Testis (tissue), 3 donors: ENCODE data around the gene DIS3L2. TPM values are rescaled to one million over a fixed set of nuclear protein-coding genes. Genes with fewer than 3 reads are reported as not detected.
"Not testable (repeated sequence)": the region's sequence is repeated elsewhere in the genome, so short reads cannot be mapped to it uniquely, and the experiment has no call there.

Experiments used
- DNase-seq: peaks from one replicate; pipeline ENCODE4 v3.0.0-alpha.2; 2019
- H3K27ac ChIP-seq, 2 donors: fragments of 200-600 bp; sonication (generic); one replicate each; pipeline ENCODE4 v1.5.1; 2019
- H3K27me3 ChIP-seq: fragments of 200-600 bp; sonication (generic); one replicate; pipeline ENCODE4 v1.5.1; 2019
- H3K36me3 ChIP-seq: fragments of 200-600 bp; sonication (generic); one replicate; pipeline ENCODE4 v1.5.1; 2017; ENCODE audit warnings: low read depth; ENCODE audit errors: missing control alignments
- H3K4me1 ChIP-seq: fragments of 200-600 bp; sonication (generic); one replicate; pipeline ENCODE4 v1.5.1; 2019
- H3K4me3 ChIP-seq, 2 donors: fragments of 200-600 bp; sonication (generic); one replicate each; pipeline ENCODE4 v1.5.1; 2017 to 2019
- H3K9me3 ChIP-seq: fragments of 200-600 bp; sonication (generic); one replicate; pipeline ENCODE4 v1.5.1; 2017
- CTCF ChIP-seq, 3 experiments: fragments of 450-650 bp in 2 of 3; fragments of 200-600 bp in 1 of 3; sonication (generic) in 1 of 3; IDR thresholded peaks; one replicate each; pipeline ENCODE4 v1.5.1; 2016 to 2019; ENCODE audit warnings: antibody characterized with exemption in 3 of 3, mild to moderate bottlenecking in 2 of 3, moderate library complexity in 1 of 3
- POLR2A ChIP-seq: fragments of 450-650 bp; IDR thresholded peaks from one replicate; pipeline ENCODE4 v1.6.1; 2017; ENCODE audit warnings: antibody characterized with exemption, mild to moderate bottlenecking, moderate library complexity
- WGBS, 2 donors: methylation state at CpG; one replicate each; pipeline ENCODE4 v1.1.5; 2018; 5-methylcytosine and 5-hydroxymethylcytosine counted together
- intact Hi-C: fragments of 100-400 bp; cut with DNase I; formaldehyde crosslinking; loops from one replicate; pipeline ENCODE4 v1.15.1; 2023; ENCODE audit warnings: low total_unique reads
- polyA plus RNA-seq: library from polyadenylated mRNA; stranded (reverse); fragments of 350-450 nt; fragmentation: Illumina TruSeq; extraction: RNeasy Lipid Tissue Mini Kit (QIAGEN cat#74804); gene quantifications from one replicate; pipeline ENCODE4 v1.2.3, GENCODE V29; 2014; ENCODE audit warnings: low read depth, low replicate concordance; ENCODE audit not compliant: insufficient read depth
- total RNA-seq, 2 donors: library from RNA; depleted of rRNA; stranded (reverse); fragments of >200 nt; gene quantifications; one replicate each; pipeline ENCODE4 v1.2.3, GENCODE V29; 2016

Gene DIS3L2
- total and polyA plus RNA-seq, 3 donors from 2014 or later, result 32.5 to 80.7 (median 70.4) TPM

- intact Hi-C loops, result no loop called here
- no peak for DNase-seq
- 94 to 97% methylated on average over 1 of the region's 1 CpG for WGBS, 2 donors
Observed at GRCh38 chr2:232111551-232111950, 150.0 kb downstream of the DIS3L2 start.

GRCh38 chr2:232113821-232114220 is 152.3 kb downstream of the DIS3L2 start:
- Histone ChIP-seq H3K9me3 (no peaks in the 10 kb centered on the region), H3K4me1 (no peaks in the 10 kb centered on the region), H3K27me3 (no peaks in the 10 kb centered on the region), H3K4me3 (no peak overlapping the region), H3K27ac (no peak overlapping the region), H3K36me3 (no peaks in the 10 kb centered on the region)
- intact Hi-C loops, result no loop called here
- WGBS, 2 donors, result 93 to 100% methylated on average over 1 of the region's 1 CpG
- TF ChIP-seq POLR2A, result no peak
- no peak for TF ChIP-seq CTCF (IDR thresholded peaks at IDR 0.05)
- no peak for DNase-seq

More at GRCh38 chr2:232111551-232111950, 150.0 kb downstream of the DIS3L2 start:
- TF ChIP-seq CTCF (IDR thresholded peaks at IDR 0.05), result no peak
- no peak for TF ChIP-seq POLR2A
- H3K27me3 ChIP-seq, result no peaks in the 10 kb centered on the region
- no peaks in the 10 kb centered on the region for H3K4me1 ChIP-seq
- no peaks in the 10 kb centered on the region for H3K36me3 ChIP-seq
- H3K27ac ChIP-seq, result no peak overlapping the region
- H3K9me3 ChIP-seq, result no peaks in the 10 kb centered on the region
- no peak overlapping the region for H3K4me3 ChIP-seq

GRCh38 chr2:232115728-232116361 is 154.3 kb downstream of the DIS3L2 start:
- DNase-seq, H3K4me1 ChIP-seq, H3K36me3 ChIP-seq, H3K27ac ChIP-seq, H3K4me3 ChIP-seq, intact Hi-C loops, H3K9me3 ChIP-seq, H3K27me3 ChIP-seq: not testable (repeated sequence)
- WGBS, 2 donors, result 93 to 98% methylated on average over 6 of the region's 6 CpGs

GRCh38 chr2:232116852-232117251 is 155.3 kb downstream of the DIS3L2 start:
- Histone ChIP-seq H3K4me1 (no peaks in the 10 kb centered on the region), H3K36me3 (no peaks in the 10 kb centered on the region), H3K4me3 (no peak overlapping the region), H3K27ac (no peak overlapping the region), H3K27me3 (no peaks in the 10 kb centered on the region), H3K9me3 (no peaks in the 10 kb centered on the region)
- DNase-seq, result no peak
- TF ChIP-seq CTCF (IDR thresholded peaks at IDR 0.05) (no peak), POLR2A (no peak)
- WGBS, 2 donors, result 65 to 67% methylated on average over 3 of the region's 3 CpGs
- intact Hi-C loops, result no loop called here

- intact Hi-C loops, result no loop called here
- TF ChIP-seq POLR2A (no peak), CTCF (IDR thresholded peaks at IDR 0.05) (no peak)
- Histone ChIP-seq H3K27ac (no peak overlapping the region), H3K4me3 (no peak overlapping the region), H3K9me3 (no peaks in the 10 kb centered on the region), H3K27me3 (no peaks in the 10 kb centered on the region), H3K36me3 (no peaks in the 10 kb centered on the region), H3K4me1 (no peaks in the 10 kb centered on the region)
- no peak for DNase-seq
- 91 to 94% methylated on average over 3 of the region's 3 CpGs for WGBS, 2 donors
Observed at GRCh38 chr2:232117413-232117812, 155.9 kb downstream of the DIS3L2 start.
